Measurements from ENCODE around the gene PLEKHA6.
"Not testable (repeated sequence)": the region's sequence is repeated elsewhere in the genome, so short reads cannot be mapped to it uniquely, and the experiment has no call there.

The PLEKHA6 gene

GRCh38 chr1:204258213-204259115 is 101.3 kb downstream of the PLEKHA6 start:
- peak; percentile 5 for DNase-seq

GRCh38 chr1:204257446-204257845 is 102.3 kb downstream of the PLEKHA6 start:
- no peak for DNase-seq

- no peak for DNase-seq
These were observed 103.2 kb downstream of the PLEKHA6 start for GRCh38 chr1:204256531-204256930.

- DNase-seq = no peak
These were observed 103.8 kb downstream of the PLEKHA6 start for GRCh38 chr1:204255966-204256365.

- DNase-seq = no peak
These were observed 104.5 kb downstream of the PLEKHA6 start for GRCh38 chr1:204255225-204255624.

GRCh38 chr1:204254031-204254661 is 105.6 kb downstream of the PLEKHA6 start:
- DNase-seq = no peak

- no peak for DNase-seq
These were observed 107.6 kb downstream of the PLEKHA6 start for GRCh38 chr1:204251926-204252689.

GRCh38 chr1:204251286-204251685 is 108.4 kb downstream of the PLEKHA6 start:
- DNase-seq = no peak

GRCh38 chr1:204250428-204251030 is 109.2 kb downstream of the PLEKHA6 start:
- no peak for DNase-seq

GRCh38 chr1:204249736-204250427 is 109.8 kb downstream of the PLEKHA6 start:
- DNase-seq = no peak

GRCh38 chr1:204248954-204249353 is 110.8 kb downstream of the PLEKHA6 start:
- DNase-seq = no peak

- no peak for DNase-seq
These were observed 112.9 kb downstream of the PLEKHA6 start for GRCh38 chr1:204246876-204247275.

- no peak for DNase-seq
These were observed 116.8 kb downstream of the PLEKHA6 start for GRCh38 chr1:204242920-204243319.

GRCh38 chr1:204241914-204242313 is 117.8 kb downstream of the PLEKHA6 start:
- DNase-seq = no peak

- DNase-seq = no peak
These were observed 118.7 kb downstream of the PLEKHA6 start for GRCh38 chr1:204241050-204241449.

GRCh38 chr1:204240233-204240632 is 119.5 kb downstream of the PLEKHA6 start:
- no peak for DNase-seq

- not testable (repeated sequence) for DNase-seq
These were observed 120.3 kb downstream of the PLEKHA6 start for GRCh38 chr1:204239401-204239800.

GRCh38 chr1:204238520-204238919 is 121.2 kb downstream of the PLEKHA6 start:
- not testable (repeated sequence) for DNase-seq

GRCh38 chr1:204237515-204237914 is 122.2 kb downstream of the PLEKHA6 start:
- DNase-seq = not testable (repeated sequence)

- no peak for DNase-seq
These were observed 127.2 kb downstream of the PLEKHA6 start for GRCh38 chr1:204232526-204232925.

- no peak for DNase-seq
These were observed 129.5 kb downstream of the PLEKHA6 start for GRCh38 chr1:204230211-204230610.

GRCh38 chr1:204228896-204229295 is 130.8 kb downstream of the PLEKHA6 start:
- no peak for DNase-seq

All from stimulated activated naive CD4-positive, alpha-beta T cell treated with Interleukin-2 at 50 U/mL for 16 hours (primary cell).